Right atrium auricular region (tissue), 2 donors: Measurements from ENCODE around the gene PLA2G5. TPM values are rescaled to one million over a fixed set of nuclear protein-coding genes. Genes with fewer than 3 reads are reported as not detected.
A peak's percentile ranks its signal among the peaks of the same experiment; 100 is the strongest.

Source experiments
- DNase-seq: peaks from one replicate; pipeline ENCODE4 v3.0.0-alpha.2; 2019; ENCODE audit warnings: low spot score
- H3K27ac ChIP-seq, 2 donors: fragments of 200-600 bp; sonication (generic); 1 replicate in 1 of 2; 2 replicates in 1 of 2; pipeline ENCODE4 v1.5.1; 2016 to 2019
- H3K27me3 ChIP-seq, 2 donors: fragments of 200-600 bp; sonication (generic); one replicate each; pipeline versions ENCODE4 v1.5.1 to v1.6.0; 2017 to 2019
- H3K36me3 ChIP-seq: fragments of 200-600 bp; sonication (generic); one replicate; pipeline ENCODE4 v1.5.1; 2016
- H3K4me1 ChIP-seq, 2 donors: fragments of 200-600 bp; sonication (generic); one replicate each; pipeline versions ENCODE4 v1.5.1 to v1.6.0; 2017 to 2019
- H3K4me3 ChIP-seq, 2 donors: fragments of 200-600 bp; sonication (generic); 1 replicate in 1 of 2; 2 replicates in 1 of 2; pipeline ENCODE4 v1.5.1; 2017 to 2019; ENCODE audit warnings: mild to moderate bottlenecking in 1 of 2, moderate library complexity in 1 of 2
- H3K9me3 ChIP-seq, 2 donors: fragments of 200-600 bp; sonication (generic); one replicate each; pipeline ENCODE4 v1.5.1; 2019
- CTCF ChIP-seq, 2 donors: fragments of 200-600 bp; sonication (generic); IDR thresholded peaks; one replicate each; pipeline ENCODE4 v1.5.1; 2019; ENCODE audit warnings: antibody characterized with exemption in 2 of 2
- total RNA-seq, 2 donors: library from RNA; depleted of rRNA; stranded (reverse); fragments of >200 nt; gene quantifications; one replicate each; pipeline ENCODE4 v1.1.0, GENCODE V29; 2016

PLA2G5 gene
- total RNA-seq, 2 donors from 2014 or later: 115 to 149 TPM

- no peaks in the 10 kb centered on the region for H3K27me3 ChIP-seq
- no peaks in the 10 kb centered on the region for H3K9me3 ChIP-seq
- peaks cover 23% of the 10 kb centered on the region for H3K36me3 ChIP-seq
- peak overlapping the region; percentile 51 to 55 for H3K4me3 ChIP-seq
- H3K27ac ChIP-seq: peak overlapping the region; percentile 88 to 91
- DNase-seq: peak; percentile 56
- no peak for TF ChIP-seq CTCF (IDR thresholded peaks at IDR 0.05)
- peaks cover 3 to 65% of the 10 kb centered on the region in 2 donors for H3K4me1 ChIP-seq
Observed at GRCh38 chr1:20071416-20071815, 1.4 kb downstream of the PLA2G5 start.

- Histone ChIP-seq H3K9me3 (no peaks in the 10 kb centered on the region), H3K27me3 (no peaks in the 10 kb centered on the region), H3K27ac (peak overlapping the region; percentile 88 to 91), H3K4me3 (peak overlapping the region; percentile 2 to 55), H3K36me3 (peaks cover 36% of the 10 kb centered on the region), H3K4me1 (peaks cover 3 to 78% of the 10 kb centered on the region in 2 donors)
- DNase-seq: peak; percentile 56
- no peak for TF ChIP-seq CTCF (IDR thresholded peaks at IDR 0.05)
Observed at GRCh38 chr1:20072771-20073170, 2.8 kb downstream of the PLA2G5 start.

- no peaks in the 10 kb centered on the region for H3K27me3 ChIP-seq
- TF ChIP-seq CTCF (IDR thresholded peaks at IDR 0.05): no peak
- peaks cover 3 to 80% of the 10 kb centered on the region in 2 donors for H3K4me1 ChIP-seq
- peak overlapping the region; percentile 88 to 91 for H3K27ac ChIP-seq
- peaks cover 37% of the 10 kb centered on the region for H3K36me3 ChIP-seq
- H3K9me3 ChIP-seq: no peaks in the 10 kb centered on the region
- H3K4me3 ChIP-seq: no peak overlapping the region
- peak; percentile 30 for DNase-seq
Observed at GRCh38 chr1:20073256-20073655, 3.3 kb downstream of the PLA2G5 start.

- H3K4me3 ChIP-seq: no peak overlapping the region
- H3K4me1 ChIP-seq: peaks cover 3 to 74% of the 10 kb centered on the region in 2 donors
- peak overlapping the region; percentile 88 to 91 for H3K27ac ChIP-seq
- no peak for TF ChIP-seq CTCF (IDR thresholded peaks at IDR 0.05)
- no peaks in the 10 kb centered on the region for H3K9me3 ChIP-seq
- no peaks in the 10 kb centered on the region for H3K27me3 ChIP-seq
- peak; percentile 58 for DNase-seq
- peaks cover 32% of the 10 kb centered on the region for H3K36me3 ChIP-seq
Observed at GRCh38 chr1:20074055-20074724, 4.2 kb downstream of the PLA2G5 start.

DNA sequence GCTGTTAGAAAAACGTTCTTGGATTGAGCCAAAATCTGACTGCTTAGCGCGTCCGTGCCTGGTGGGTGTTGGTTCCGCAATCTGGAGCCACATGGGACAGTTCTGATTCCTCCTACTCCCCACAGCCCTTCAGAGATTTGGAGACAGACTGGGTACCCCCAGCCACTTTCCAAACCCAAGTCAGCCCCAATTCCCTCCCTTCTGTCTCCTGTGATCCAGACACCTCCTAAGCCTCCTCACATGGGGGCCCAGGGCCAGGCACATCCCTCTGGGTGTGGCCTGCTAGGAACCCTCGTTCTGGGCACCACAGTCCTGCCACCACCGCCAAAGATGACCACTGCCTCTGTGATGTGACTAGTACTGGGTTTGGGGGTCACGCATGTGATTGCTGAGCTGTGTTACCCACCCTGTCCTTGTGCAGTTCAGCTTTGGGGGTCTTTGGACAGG, 4.8 kb downstream of the PLA2G5 start:
- peaks cover 3 to 74% of the 10 kb centered on the region in 2 donors for H3K4me1 ChIP-seq

More for the DNA sequence above, 4.8 kb downstream of the PLA2G5 start:
- peak; percentile 64 for DNase-seq
- Histone ChIP-seq H3K9me3 (no peaks in the 10 kb centered on the region), H3K36me3 (peaks cover 32% of the 10 kb centered on the region), H3K27ac (peak overlapping the region; percentile 88 to 91), H3K4me3 (no peak overlapping the region), H3K27me3 (no peaks in the 10 kb centered on the region)
- TF ChIP-seq CTCF (IDR thresholded peaks at IDR 0.05): no peak
